NCI-H2029 (cell line): Measurements from ENCODE around the gene SIL1.

Experiments used
- DNase-seq: peaks from one replicate; lab custom pipeline; 2025; lab: John Stamatoyannopoulos, UW

Gene SIL1

GRCh38 chr5:138912093-138912492 is 286.1 kb downstream of the SIL1 start:
- no peak for DNase-seq

- no peak for DNase-seq
These were observed 286.7 kb downstream of the SIL1 start for GRCh38 chr5:138911441-138911840.

- DNase-seq = no peak
These were observed 287.5 kb downstream of the SIL1 start for GRCh38 chr5:138910546-138911185.

GRCh38 chr5:138909734-138910133 is 288.4 kb downstream of the SIL1 start:
- no peak for DNase-seq

- DNase-seq = no peak
These were observed 292.6 kb downstream of the SIL1 start for GRCh38 chr5:138905541-138905940.

GRCh38 chr5:138903130-138903775 is 294.9 kb downstream of the SIL1 start:
- no peak for DNase-seq

GRCh38 chr5:138901716-138902115 is 296.5 kb downstream of the SIL1 start:
- no peak for DNase-seq

GRCh38 chr5:138900281-138900965 is 297.7 kb downstream of the SIL1 start:
- no peak for DNase-seq

GRCh38 chr5:138898742-138899141 is 299.4 kb downstream of the SIL1 start:
- no peak for DNase-seq

GRCh38 chr5:138898299-138898698 is 299.9 kb downstream of the SIL1 start:
- DNase-seq = no peak
